ENCODE data around the gene WAPL.
"Not testable (repeated sequence)": the region's sequence is repeated elsewhere in the genome, so short reads cannot be mapped to it uniquely, and the experiment has no call there.

WAPL gene

DNA sequence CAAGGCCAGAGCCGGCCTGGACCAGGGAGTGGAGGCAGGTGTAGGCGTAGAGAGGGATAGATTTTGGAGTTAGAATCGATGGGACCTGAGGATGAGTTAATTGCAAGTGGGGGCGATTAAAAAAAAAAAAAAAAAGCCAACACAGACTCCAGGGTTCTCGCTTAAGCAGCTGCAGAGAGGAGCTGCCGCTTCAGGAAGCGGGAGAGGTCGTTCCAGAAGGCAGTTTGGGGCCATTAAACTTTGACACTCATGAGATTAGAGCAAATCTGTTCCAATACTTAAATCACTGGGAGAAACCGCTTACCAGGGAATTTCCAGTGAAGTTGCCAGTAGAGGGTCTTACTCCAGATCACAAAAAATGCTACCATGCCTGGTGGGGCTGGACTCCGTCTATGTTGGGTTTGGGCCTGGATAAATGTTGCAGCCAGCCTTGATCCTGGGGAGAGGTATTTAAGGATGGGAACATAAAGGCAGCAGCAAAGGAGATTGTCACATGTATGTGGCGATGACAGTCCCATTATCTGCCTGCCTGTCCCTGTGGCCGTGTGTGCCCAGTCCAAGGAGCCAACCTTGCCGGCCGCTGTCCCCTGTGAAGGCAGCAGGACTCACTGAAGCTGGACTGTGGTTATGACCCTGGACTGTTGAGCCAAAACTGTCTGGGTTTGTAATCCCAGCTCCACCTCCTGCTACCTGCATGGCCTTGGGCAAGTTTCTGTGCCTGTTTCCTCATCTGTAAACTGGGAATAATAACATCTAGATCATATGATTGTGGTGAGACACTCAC, 131.1 kb downstream of the WAPL start:
- DNase-seq = no peak

DNA sequence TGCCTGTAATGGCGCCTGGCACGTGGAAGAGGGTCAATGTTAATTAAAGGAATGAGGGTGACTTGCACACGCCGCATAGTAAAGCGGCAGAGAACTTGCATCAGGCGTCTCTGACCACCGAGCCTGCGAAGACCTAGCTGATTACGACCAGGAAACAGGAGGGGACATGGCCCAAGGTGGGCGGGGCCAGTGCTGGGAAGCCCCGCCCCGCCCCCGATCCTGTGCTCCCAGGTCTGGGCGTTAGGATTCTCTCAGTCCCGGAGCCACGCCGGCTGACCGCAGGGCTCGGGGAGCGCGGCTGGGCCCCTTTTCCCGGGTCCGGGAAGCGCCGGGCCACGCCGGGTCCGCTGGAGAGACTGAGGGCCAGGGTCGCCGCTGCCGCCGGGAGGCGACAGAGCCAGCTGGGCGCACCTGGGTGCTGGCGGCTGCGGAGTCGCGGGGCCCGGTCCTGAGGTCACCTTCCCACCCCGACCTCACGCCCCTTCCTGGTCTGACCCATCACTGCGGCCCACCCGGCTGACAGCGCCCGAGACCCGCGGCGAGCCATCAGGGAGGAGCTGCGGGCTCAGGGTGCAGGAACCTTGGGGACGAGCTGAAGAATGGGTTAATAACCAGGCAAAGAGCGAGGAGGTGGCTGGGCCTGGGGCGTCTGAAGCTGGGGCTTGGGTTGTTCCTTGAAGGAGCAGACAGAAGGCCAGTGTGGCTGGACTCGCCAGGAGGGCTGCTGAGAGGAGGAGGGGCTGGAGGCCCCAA, 132.0 kb downstream of the WAPL start:
- DNase-seq = peak in 3 of 51 donors; percentile 9 to 20 (median 19)

- not testable (repeated sequence) for DNase-seq
These were observed 132.5 kb downstream of the WAPL start for GRCh38 chr10:86389109-86389440.

DNA sequence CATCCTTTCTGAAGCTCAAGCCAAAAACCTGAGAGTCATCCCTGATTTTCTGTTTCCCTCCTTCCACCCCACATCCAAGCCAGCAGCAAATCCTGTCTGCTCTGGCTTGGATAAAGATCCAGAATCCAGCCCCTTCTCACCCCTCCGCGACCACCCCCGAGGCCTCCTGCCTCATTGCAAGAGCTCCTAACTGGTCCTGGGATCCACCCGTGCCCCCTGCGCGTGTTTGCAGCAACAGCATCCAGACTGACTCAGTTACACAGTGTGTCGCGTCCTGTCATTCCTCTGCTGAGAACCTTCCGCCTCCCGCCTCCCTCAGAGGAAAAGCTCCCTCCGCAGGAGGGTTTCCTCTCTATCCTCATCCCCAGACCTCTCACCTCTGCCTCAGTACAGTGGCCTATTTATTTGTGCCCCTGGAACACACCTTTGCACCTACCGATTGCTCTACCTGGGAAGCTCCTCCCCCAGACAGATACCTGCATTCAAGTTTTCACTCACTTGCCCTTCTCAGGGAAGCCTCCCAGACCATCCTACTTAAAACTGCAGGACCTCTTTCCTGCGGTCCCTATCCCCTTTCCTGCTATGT, 133.4 kb downstream of the WAPL start:
- no peak for DNase-seq

DNA sequence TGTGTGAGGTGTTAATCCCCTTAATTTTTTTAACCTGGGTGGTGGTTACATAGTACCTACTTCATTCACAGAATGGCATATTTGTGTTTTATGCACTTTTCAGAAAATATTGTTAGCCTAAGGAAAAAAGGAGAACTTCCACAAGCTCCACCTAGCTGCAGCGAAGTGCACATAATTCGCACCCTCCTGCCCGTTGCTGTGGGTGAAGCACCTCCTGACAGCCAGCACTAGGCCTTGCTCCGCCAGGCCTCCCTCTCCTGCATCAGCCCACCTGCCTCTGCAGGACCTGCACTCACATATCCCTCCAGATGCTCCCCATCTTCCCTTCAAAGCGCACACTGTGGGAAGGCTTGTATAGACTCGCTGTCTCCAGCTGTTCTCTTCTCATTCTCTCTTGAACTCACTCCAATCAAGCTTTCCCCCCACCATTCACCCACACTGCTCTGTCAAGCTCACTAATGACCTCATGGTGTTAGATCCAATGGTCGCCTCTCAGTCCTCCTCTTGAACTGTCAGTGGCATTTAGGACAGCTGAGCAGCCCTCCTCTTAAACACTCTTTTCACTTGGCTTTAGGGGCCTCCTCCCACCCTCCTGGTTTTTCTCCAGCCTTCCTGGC, 134.3 kb downstream of the WAPL start:
- DNase-seq = no peak

DNA sequence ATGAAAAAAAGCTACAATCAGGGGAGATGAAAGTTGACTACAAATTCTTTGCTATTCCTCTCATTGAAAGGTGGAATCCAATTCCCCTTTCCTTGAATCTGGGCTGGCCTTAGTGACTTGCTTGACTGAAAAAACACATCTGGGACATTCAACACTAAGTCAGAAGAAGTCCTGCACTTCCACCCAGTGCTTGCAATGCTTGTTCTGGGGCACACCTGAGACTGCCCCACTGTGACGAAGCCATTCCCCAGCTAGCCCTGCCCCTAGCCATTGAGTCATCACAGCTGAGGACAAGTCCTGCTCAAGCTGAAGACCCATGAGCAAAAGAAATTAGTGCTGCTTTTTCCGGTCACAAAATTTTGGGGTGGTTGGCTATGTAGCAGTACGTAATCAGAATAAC, 135.8 kb downstream of the WAPL start:
- DNase-seq = no peak

Measured in hypothalamus (tissue), 51 donors.